Ascending aorta (tissue), 2 donors: ENCODE measurements around the gene KCTD2. TPM values are rescaled to one million over a fixed set of nuclear protein-coding genes. Genes with fewer than 3 reads are reported as not detected.
"Not testable (repeated sequence)": the region's sequence is repeated elsewhere in the genome, so short reads cannot be mapped to it uniquely, and the experiment has no call there.

Experiments
- DNase-seq, 2 donors: peaks; one replicate each; pipeline ENCODE4 v3.0.0-alpha.2; 2019; ENCODE audit warnings: low spot score in 2 of 2
- H3K27ac ChIP-seq, 2 donors: fragments of 200-600 bp; sonication (generic); one replicate each; pipeline ENCODE4 v1.5.1; 2016 to 2017; ENCODE audit warnings: mild to moderate bottlenecking in 1 of 2
- H3K27me3 ChIP-seq: fragments of 200-600 bp; sonication (generic); one replicate; pipeline ENCODE4 v1.5.1; 2017
- H3K36me3 ChIP-seq, 2 donors: fragments of 200-600 bp; sonication (generic); one replicate each; pipeline ENCODE4 v1.5.1; 2016
- H3K4me1 ChIP-seq, 2 donors: fragments of 200-600 bp; sonication (generic); one replicate each; pipeline ENCODE4 v1.5.1; 2016 to 2017; ENCODE audit warnings: mild to moderate bottlenecking in 1 of 2
- H3K4me3 ChIP-seq, 2 donors: fragments of 200-600 bp; sonication (generic); one replicate each; pipeline ENCODE4 v1.5.1; 2016 to 2017; ENCODE audit warnings: mild to moderate bottlenecking in 1 of 2
- H3K9me3 ChIP-seq, 2 donors: fragments of 200-600 bp; sonication (generic); one replicate each; pipeline ENCODE4 v1.5.1; 2016
- CTCF ChIP-seq, 3 experiments: fragments of 200-600 bp in 2 of 3; fragments of 450-650 bp in 1 of 3; sonication (generic) in 2 of 3; IDR thresholded peaks; one replicate each; pipeline ENCODE4 v1.5.1; 2016 to 2019; ENCODE audit warnings: antibody characterized with exemption in 3 of 3, mild to moderate bottlenecking in 1 of 3, moderate library complexity in 1 of 3
- intact Hi-C: fragments of 100-400 bp; cut with DNase I; formaldehyde crosslinking; loops from one replicate; pipeline ENCODE4 v1.15.1; 2023
- total RNA-seq: library from RNA; depleted of rRNA; stranded (reverse); fragments of >200 nt; gene quantifications from one replicate; pipeline ENCODE4 v1.1.0, GENCODE V29; 2016

The KCTD2 gene
- total RNA-seq, 1 donor from 2014 or later, result 31.4 TPM

DNA sequence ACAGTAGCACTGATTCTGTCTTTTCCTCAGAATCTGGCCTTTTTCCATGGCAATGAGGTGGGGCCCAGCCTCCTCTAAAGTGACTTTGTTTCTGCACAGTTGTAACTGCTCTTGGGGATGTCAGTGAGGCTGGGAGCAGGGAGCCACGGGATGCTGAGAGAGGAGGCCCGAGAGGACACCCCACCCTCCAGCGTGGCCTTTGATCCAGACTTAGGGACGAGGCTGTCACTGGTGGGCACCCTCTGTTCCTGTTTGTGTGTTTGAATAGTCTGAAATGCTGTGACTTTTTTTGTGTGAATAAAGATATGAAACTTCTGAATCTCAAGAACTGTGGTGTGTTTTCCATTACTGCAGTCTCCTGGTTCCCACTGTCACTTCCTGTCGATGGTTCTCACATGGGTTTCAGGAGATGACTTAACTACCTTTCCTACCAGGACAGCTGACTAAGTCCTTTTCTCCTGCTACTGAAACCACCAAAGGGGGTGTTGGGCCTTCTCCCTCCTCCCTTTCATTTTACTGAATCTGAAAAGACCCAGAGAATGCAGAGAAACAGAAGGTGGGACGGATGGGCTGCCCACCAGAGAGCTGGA is 18.6 kb downstream of the KCTD2 start:
- no peaks in the 10 kb centered on the region for H3K4me1 ChIP-seq
- no peak for TF ChIP-seq CTCF (IDR thresholded peaks at IDR 0.05)
- intact Hi-C loops, result no loop called here
- no peak for DNase-seq
- no peak overlapping the region for H3K27ac ChIP-seq
- H3K9me3 ChIP-seq, result no peaks in the 10 kb centered on the region
- no peak overlapping the region for H3K4me3 ChIP-seq
- peaks cover 41 to 42% of the 10 kb centered on the region in 2 donors for H3K36me3 ChIP-seq
- no peaks in the 10 kb centered on the region for H3K27me3 ChIP-seq

GRCh38 chr17:75067856-75068255 is 20.8 kb downstream of the KCTD2 start:
- Histone ChIP-seq H3K4me3 (no peak overlapping the region), H3K36me3 (peaks cover 21 to 24% of the 10 kb centered on the region in 2 donors), H3K9me3 (no peaks in the 10 kb centered on the region), H3K27ac (no peak overlapping the region), H3K27me3 (no peaks in the 10 kb centered on the region), H3K4me1 (no peaks in the 10 kb centered on the region)
- DNase-seq, result no peak
- intact Hi-C loops, result no loop called here
- no peak for TF ChIP-seq CTCF (IDR thresholded peaks at IDR 0.05)

DNA sequence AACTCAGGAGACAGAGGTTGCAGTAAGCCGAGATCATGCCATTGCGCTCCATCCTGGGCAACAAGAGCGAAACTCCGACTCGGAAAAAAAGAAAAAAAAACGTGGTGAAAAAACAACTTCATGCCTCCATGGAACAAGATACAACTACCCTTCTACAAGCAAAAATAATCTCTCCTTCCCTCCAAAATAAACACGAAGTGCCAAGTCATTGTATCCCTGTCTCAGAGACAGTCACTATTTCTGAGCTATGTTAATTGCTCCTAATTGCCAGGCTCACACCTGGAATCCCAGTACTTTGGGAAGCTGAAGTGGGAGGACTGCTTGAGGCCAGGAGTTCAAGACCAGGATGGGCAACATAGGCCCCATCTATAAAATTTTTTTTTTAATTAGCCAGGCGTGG is 21.7 kb downstream of the KCTD2 start:
- intact Hi-C loops, result no loop called here
- Histone ChIP-seq H3K9me3 (no peaks in the 10 kb centered on the region), H3K27ac (no peak overlapping the region), H3K4me1 (no peaks in the 10 kb centered on the region), H3K4me3 (no peak overlapping the region), H3K36me3 (peaks cover 12 to 15% of the 10 kb centered on the region in 2 donors), H3K27me3 (no peaks in the 10 kb centered on the region)
- TF ChIP-seq CTCF (IDR thresholded peaks at IDR 0.05), result no peak
- no peak for DNase-seq

DNA sequence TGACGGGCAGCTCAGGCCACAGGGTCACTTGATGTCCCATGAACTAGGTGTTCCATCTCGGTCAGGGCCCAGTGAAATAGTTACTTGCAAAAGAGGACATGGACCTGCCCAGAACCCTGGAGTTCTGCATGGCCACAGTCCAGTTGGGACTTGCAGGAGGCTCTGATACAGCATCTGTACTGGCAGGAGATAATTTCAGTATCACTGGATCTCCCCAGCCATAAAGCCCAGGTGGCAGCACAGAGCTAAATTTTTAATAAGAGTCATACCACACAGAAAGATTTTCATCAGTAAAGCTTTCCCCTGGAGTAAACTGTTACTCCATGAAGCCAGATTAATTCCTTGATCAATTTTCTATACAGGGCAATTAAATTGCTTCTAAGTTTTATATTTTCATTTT is 22.8 kb downstream of the KCTD2 start:
- peaks cover 2 to 5% of the 10 kb centered on the region in 2 donors for H3K36me3 ChIP-seq
- intact Hi-C loops, result no loop called here
- H3K4me3 ChIP-seq, result no peak overlapping the region
- no peaks in the 10 kb centered on the region for H3K4me1 ChIP-seq
- H3K27me3 ChIP-seq, result no peaks in the 10 kb centered on the region
- DNase-seq, result no peak
- peak in 1 of 3 experiments; percentile 7 for TF ChIP-seq CTCF (IDR thresholded peaks at IDR 0.05)
- H3K27ac ChIP-seq, result no peak overlapping the region
- no peaks in the 10 kb centered on the region for H3K9me3 ChIP-seq

DNA sequence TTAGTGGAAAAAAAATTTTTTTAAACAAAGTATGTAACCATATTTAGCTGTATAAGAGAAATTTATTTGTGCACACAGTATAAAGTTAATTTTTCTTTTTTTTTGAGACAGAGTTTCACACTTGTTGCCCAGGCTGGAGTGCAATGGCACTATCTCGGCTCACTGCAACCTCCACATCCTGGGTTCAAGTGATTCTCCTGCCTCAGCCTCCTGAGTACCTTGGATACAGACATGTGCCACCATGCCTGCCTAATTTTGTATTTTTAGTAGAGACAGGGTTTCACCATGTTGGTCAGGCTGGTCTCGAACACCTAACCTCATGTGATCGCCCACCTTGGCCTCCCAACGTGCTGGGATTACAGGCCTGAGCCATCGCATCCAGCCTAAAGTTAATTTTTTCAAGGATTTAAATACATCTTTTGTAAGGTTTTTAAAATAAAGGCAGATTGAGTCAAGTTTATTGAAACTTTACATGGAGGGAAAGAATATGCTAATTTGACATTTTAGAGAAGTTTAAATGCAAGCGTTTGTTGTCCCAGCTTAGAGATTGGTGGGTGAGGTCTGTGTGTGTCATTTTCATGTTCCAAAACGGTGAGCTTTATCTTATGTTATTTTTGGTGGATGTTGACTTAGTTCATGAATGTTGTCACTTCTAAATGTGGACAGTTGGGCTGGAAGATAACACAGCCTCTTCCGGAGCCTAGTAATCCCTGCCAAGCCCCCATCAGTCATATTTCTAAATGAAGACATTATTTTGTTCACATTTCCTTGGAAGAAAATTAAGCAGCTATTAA is 24.6 kb downstream of the KCTD2 start:
- H3K4me3 ChIP-seq, DNase-seq, H3K9me3 ChIP-seq, H3K27me3 ChIP-seq, intact Hi-C loops, H3K36me3 ChIP-seq, H3K27ac ChIP-seq, H3K4me1 ChIP-seq: not testable (repeated sequence)

DNA sequence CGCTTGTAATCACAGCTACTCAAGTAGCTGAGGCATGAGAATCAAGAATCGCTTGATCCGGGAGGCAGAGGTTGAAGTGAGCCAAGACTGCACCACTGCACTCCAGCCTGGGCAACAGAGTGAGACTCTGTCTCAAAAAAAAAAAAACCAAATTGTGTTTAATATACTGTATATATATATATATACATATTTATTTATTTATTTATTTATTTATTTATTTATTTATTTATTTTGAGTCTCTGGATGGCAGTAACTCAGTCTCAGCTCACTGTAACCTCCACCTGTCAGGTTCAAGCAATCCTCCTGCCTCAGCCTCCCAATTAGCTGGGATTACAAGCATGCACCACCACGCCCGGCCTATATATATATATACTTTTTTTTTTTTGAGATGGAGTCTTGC is 25.9 kb downstream of the KCTD2 start:
- H3K27ac ChIP-seq, H3K4me1 ChIP-seq, intact Hi-C loops: not testable (repeated sequence)

More for the DNA sequence above, 25.9 kb downstream of the KCTD2 start:
- H3K9me3 ChIP-seq, H3K4me3 ChIP-seq, DNase-seq, H3K36me3 ChIP-seq, H3K27me3 ChIP-seq: not testable (repeated sequence)
